ENCODE data around the gene PDZD2. TPM values are rescaled to one million over a fixed set of nuclear protein-coding genes. Genes with fewer than 3 reads are reported as not detected.

The PDZD2 gene
- polyA plus RNA-seq, 5 donors, result 13.6 to 22.4 (median 16.5) TPM

DNA sequence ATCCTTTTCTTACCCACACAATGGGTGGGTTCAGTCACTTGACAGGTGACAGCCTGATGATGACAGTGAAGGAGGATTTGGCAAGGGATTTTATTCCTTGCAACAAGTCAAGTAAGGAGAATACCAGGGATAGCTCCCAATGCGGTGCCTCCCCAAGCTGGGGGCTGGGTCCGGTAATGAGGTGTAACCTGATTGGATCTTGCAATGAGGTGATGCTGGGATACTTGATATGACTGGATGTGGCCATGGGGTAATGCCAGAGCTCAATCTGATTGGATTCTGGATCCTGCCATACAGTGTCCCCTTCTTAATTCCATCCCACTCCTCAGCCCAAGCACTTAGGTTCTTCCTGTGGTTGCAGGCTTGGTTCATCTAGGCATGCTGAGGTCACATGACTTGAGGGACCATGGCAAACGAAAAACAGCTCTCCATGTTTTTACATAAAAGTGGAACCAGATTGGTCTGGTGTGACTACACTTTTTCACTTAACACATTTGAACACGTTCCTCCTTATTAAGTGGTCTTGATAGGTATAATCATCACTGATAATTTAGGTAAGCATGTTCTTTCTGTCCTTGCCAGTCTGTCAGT lies 181.1 kb downstream of the PDZD2 start:
- DNase-seq, result no peak

DNA sequence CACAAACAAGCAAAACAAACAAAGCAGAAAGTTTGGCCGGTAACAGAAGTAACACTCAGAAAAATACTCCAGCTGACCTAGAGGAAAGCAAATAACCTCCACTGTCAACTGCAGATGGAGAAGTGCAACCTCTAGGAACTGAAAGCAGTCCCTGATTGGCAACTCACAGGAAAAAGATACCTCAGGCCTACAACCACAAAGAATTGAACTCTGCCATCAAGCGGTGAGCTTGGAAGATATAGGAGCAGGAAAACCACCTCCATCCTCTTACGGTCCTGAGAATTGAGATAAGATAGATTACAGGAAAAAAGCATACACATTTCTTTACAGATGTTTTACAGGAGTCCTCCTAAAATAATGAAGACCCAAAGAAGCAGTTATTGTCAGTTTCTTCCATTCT lies 184.5 kb downstream of the PDZD2 start:
- DNase-seq, result no peak

DNA sequence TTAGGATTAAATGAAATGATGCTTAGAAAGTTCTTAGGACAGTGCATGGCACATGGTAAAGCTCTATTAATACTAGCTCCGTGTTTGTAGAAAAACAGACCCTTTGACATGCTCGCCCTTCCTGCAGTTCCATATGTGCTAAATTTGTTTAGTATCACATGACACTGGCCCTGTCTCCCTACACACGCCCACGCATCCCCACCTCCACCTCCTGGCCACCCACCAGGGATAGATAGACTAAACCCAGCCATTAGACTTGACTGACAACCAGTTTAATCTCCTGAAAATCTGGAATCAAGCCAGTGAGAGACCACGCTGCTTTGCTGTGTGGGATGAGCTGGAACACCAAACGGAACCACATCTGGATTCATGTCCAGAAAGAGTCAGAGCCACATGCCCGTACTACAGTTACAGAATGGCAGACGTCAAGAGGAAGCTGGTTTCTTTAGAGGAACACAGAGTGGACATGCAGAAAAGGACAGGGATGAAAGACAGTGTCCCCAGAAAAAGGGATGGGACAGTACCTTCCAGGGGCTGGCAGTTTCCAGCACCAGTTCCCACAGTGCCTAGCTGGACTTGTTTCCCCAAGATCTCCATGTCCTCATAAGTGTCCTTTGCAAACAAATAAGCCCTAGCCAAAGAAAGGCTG lies 186.1 kb downstream of the PDZD2 start:
- no peak for DNase-seq

DNA sequence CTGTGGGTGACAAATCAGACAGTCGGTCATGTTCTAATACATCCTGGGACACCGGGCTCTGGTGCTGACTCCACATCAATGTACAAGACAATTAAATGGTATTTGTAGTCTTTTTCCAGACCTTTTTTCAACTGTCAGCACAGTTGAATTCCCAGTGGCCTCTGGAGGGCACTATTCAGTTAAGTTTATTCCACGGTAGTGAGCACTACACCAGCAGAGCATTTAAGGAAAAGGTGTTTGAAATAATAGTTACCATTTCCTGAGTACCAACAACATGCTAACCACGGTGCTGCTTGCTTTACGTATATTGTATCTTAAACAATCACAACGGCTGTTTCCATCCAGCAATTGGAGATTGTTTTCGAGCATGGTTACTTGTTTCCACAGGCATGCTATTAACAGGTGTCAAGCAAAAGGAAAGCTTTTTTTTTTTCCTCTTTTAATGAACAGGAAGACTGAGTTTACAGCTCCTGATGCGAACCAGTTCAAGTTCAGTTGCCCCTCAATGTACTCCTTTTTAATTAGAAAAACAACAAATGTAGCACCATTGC lies 186.7 kb downstream of the PDZD2 start:
- DNase-seq, result peak; percentile 49 to 55

DNA sequence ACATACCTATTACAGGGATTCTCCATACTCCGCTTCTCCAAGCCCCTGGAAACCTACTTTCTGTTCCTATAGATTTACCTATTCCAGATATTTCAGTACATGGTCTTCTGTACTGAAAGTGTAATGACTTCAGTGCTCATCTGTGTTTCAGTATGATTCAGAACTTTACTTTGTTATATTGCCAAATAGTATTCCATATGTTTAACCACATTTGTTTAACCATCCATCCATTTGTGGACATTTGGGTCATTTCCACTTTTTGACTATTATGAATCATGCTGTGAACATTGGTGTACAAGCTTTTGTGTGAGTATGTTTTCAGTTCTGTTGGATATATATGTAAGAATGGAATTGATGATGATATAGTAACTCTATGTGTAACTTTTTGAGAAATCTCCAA lies 188.9 kb downstream of the PDZD2 start:
- DNase-seq, result no peak

DNA sequence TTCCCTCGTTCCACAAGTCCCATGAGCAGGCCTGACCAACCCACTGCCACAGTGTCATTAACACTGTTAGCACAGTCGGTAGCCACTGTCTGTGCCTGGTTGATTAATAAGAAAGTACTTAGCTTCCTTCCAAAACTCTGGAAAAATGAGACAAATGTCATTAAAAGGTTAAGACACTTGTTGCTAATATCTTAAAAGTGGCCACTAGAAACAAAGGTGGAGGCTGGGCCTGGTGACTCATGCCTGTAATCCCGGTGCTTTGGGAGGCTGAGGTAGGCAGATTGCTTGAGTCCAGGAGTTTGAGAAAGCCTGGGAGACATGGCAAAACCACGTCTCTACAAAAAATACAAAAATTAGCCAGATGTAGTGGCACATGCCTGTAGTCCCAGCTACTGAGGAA lies 194.0 kb downstream of the PDZD2 start:
- no peak for DNase-seq

DNA sequence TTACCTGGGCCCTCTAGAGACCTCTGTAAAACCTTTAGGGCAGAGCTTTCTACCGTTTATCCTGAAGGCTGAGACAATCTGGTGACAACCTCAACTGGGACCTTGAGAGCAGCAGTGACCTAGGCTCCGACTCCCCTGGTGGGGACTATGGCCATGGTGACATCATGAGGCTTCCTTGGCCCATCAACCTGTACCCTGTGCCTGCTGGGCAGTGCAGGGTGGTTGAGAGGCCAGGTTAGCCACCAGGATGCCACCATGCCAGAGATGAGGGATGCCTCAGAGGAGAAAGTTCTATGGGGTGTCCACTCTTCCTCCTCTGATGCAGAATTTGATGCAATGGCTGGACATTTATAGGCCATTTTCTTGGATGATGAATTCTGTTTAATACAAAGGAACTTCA lies 194.8 kb downstream of the PDZD2 start:
- DNase-seq, result no peak

DNA sequence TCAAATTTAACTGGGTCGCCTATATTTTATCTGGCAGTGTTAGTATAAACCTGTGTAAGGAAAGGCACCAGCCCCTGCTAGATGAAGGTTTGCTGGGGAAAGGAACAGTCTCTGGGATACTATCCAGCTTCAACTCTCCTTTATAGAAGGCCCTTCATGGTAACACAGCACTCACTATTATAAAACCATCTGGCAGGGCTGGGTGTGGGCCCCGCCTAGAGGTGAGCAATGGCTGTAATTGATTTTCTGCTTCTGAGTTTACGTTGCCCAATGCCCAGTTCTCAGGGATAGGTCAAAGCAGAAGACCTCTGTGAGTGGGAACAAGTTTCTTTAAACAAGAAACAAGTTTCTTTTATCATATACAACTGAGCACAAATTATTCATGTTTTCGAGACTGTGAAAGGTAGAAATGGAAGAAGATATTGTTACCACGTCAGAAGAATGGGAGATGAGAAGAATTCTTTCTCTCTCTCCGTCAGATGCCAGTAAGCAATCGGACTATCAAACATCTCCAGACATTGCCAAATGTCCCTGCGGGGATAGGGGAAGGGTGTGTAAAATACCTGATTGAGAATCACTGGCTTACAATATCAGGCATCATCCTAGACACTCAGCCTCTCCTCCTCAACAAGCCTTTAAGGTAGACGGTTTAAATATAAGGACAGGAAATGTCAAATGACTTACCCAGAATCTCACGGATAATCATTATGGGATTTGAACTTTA lies 205.9 kb downstream of the PDZD2 start:
- no peak for DNase-seq

DNA sequence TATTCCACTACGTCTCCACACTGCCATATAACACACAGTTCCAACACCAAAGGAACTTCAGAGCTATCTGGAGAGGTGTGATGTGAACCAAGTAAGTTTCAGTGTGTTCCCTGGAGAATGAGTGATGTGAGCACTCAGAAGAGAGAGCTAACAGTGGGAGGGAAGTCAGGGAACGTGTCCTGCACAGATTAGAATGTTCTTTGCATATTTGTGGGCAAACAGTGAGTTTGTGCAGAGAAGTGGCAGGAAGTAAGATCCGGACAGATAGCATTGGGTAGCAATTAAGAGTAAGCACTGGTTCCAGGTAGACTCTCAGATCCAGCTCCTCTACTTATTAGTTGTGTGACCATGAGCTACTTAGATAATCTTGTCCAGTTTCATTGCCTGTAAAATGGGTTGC lies 206.4 kb downstream of the PDZD2 start:
- no peak for DNase-seq

DNA sequence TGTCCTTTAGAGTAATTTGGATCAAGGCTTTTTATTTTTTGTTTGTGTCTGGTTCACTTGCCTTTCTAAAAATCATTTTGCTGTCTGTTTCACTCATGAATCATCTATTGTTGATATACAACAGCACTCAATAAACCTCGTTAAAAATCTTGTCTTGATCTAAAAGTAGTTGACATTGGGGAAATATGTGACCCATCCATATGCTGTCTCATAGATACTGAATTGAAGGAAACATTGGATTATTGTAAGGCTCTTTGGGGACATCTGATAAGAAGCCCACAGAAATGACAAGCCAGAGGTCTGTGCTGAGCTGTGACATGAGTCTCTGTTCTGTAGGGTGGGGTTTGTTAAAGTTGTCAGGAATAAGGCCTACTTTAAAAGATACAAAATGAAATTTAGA lies 208.0 kb downstream of the PDZD2 start:
- no peak for DNase-seq

DNA sequence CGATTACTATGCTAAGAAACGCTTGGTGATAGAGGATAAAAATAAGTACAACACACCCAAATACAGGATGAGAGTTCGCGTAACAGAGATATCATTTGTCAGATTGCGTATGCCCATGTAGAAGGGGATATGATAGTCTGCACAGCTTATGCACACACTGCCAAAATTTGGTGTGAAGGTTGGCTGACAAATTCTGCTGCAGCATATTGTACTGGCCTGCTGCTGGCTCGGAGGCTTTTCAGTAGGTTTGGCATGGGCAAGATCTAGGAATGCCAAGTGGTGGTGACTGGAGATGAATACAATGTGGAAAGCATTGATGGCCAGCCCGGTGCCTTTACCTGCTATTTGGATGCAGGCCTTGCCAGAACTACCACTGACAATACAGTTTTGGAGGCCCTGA lies 208.4 kb downstream of the PDZD2 start:
- DNase-seq, result no peak

DNA sequence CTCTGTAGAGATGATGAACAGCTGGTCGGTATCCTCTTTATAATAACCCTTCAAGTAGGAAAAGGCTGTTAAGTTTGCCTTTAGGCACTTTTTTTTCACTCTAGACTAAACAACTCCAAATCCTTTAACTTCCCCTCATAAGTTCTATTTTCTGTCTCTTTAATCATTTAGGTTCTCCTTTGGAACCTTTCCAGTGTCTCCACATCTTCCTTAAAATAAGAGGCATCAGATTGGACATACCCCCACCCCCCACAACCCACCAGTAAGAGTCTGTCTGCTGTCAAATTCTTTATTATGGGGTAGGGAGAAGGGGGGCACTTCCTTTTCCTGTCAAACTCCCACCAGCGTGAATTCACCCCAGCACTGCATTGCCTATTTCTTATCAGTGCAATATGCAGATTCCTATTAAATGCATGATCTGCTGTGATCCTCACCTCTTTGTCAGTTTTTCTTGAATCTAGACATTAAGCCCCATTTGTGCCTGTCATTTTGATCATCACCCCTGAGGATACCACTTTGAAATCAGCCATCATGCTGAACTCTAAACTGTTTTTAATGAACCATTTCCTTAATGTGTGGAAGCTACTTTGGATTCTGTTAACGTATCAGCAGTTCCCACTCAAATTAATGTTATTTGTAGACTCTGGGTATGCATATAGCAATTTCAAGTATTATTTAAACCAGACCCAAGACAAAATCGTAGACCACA lies 212.2 kb downstream of the PDZD2 start:
- peak in 1 of 2 donors; percentile 9 for DNase-seq

DNA sequence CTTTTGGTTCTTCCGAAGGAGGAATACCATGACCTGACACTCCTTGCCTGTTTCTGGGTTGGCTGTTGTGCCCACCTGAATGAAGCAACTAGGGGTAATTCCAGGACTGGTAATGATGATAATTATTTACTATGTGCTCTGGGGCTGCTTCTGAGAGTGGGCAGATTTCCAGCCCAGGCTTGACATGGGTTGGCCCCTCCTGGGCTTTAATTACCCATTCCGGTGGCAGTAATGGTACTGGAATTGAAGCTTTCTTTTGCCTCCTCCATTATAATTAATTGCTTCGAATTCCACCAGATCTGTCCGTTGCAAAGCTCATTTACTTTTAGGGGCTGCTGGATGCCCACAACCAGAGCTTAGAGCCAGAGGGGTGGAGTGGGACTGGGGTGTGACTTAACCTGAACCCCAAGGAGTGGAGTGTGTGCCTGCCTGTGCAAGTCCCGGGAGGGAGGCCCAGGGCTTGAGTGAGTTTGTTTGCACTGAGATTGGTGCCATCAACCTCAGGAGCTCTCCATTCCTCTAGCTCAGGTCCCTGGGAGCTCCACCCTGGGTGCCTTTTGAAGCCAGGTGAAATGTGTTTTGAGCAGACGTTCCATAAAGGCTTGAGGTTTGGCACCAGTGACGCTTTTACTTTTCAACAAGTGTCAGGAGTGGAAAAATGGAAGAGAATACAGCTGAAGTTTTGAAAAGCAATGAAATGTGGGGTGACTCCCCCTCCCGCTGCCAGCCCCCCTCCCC lies 214.6 kb downstream of the PDZD2 start:
- no peak for DNase-seq

DNA sequence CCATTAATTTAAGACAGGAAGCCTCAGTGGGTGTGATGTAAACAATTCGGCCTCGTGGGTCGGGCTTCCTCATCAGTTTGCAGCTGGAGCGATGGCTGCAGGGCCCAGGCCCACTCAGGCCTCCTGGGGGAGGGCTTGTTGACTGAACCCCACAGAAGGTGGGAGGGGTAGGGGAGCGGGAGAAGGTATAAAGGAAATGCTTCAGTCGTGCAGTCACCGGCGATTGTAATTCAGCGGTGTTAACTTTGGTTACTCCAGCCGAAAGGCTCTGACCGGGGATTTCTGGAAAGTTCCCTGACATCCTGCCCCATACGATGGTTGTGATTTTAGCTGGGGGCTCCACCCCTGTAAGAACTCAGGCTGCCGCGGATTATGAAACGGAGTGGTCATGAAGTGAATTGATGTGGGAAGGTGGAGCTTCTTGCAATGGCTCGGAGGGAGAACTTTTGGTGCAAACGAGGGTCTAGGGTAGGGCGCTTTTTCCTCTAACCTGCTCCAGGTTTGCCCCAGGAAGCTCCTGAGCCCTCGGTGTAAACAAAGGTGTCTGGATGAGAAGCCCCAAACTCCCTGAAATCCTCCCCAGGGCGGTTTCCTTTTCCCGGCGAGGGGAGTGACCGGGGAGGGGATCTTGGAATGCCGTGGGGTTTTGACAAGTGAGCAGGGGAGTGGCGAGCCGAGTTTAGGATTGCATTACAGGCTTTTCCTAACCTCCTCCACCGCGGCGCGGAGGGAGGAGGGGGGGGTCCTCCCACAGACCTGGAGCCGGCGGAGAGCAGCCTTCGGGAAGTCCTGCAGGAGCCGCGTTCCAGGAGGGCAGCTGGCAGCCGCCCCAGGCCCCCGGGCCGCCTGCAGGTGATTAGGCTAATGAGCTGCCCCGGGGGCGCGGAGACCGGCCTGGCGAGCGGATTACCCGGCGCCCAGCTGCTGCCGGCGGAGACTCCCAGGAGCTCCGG lies 215.5 kb downstream of the PDZD2 start:
- DNase-seq, result peak; percentile 26 to 33

DNA sequence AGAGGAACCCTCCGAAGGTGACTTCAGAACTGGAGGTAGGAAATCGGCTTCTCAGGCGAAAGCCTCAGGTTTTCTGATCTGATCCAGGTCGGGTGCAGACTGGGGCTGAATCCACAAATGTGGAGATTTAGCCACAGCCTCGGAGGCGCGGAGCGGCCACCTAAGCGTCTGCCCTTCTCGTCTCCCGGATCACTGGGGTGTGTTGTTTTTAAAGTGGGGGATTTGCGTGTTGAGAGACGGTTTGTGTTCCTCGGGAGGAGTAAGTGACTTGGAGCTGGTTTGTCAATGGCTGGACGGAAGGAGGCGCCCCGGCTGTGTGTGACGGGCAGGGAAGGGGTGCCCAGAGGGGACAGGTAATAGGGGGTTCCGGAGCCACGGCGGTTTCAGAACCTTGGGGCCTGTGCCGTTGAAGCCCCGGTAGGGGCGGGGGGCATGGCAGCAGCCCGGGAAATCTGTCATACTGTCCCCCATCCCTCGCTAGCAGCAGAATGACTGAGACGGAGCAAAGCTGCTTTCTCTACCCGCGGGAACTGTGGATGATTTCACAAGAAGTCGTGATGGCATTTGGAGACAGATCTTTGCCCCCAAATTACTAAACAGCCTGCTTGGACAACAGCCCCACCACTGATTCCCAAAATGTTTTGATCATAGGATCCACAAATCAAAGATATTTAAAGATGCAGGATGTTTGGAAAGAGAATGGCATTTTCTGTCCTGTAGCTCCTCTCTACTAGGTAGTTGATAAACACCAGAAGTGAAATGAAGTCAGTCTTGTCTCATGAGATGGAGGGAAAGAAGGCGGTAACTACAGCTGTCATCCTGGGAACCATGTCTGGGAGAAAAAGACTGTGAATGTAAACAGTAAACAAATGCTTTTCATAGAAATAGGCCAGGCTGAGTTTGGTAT lies 216.5 kb downstream of the PDZD2 start:
- DNase-seq, result peak in 1 of 2 donors; percentile 27

DNA sequence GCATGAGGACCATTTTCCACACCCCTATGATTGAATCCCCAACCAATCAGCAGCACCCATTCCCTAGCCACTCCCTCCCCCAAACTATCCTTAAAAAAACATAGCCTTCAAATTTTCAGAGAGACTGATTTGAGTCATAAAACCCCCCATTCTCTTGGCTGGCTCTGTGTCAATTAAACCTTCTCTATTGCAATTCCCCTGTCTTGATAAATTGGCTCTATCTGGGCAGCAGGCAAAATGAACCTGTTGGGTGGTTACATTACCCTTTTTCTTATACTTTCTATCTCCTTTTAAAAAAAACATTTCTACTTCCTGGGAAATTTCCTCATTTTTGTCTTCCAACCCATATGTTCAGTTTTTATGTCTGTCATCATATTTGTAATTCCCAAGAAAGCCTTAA lies 220.2 kb downstream of the PDZD2 start:
- DNase-seq, result no peak

DNA sequence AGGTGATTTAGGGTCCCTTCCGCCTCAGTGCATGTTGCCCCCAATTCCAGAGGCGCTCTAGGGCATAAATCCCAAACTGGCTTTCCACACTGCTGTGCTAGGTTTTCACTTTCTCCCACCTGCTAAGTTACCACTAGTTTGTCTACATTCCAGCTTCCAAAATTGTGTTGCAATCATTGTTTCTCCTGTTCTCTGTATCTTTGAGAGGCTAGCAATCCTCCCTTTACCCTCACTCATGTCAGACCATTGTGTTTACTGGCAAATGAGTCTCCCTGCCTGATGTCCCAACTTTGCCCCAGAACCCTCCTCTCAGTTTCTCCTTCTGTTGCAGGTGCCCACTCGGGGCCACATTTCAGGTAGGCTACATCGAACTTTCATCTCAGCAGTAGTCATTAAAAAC lies 221.3 kb downstream of the PDZD2 start:
- DNase-seq, result no peak

DNA sequence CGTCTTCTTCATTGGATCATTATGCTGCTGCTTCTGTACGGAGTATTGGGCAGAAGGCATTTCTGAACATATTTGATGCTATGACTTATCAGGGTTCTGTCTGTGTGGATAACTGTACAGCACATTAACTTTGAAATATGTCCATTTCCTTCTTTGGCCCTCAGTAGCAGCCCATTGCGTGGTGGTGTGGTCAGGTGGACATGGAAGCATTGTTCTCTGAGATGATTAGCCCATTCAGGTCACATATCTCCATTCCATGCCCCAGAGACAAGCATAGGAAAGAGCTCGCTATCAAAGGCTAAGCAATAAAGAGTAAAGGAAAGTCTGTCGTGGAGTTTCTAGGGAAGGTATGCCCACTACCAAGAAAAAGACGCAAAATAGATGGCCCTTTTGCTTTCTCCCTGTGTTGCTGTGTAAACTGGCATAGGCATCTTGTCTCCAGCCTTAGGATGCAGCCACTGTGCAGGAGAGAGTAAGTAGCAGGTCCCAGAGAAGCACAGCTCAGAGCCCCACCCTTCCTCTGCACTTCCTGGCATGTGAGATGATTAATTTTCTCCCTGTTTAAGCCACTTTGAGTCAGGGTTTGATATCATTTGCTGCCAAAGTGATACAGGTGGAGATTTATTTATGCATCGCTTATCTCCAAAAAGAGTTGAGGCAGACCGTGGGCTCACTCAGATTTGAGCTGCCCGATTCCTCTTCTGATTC lies 221.9 kb downstream of the PDZD2 start:
- DNase-seq, result no peak

DNA sequence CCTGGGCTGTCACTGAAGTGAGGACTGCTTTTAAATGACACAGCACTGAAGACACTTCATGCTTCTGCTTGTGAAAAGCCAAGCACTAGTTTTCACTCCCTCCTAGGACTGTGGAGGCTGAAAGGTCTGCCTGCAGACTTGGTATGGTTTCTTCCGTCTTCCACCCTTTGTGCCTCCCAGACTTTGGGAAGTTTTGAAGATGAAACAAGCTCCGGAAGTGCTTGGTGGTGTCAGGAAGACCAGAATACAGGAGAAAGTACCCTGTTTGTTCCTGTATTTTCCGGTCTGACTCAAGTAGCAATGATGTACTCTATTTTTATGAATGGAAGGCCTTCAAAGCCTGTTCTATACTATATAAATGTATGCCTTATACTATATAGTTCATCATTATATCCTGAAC lies 222.7 kb downstream of the PDZD2 start:
- DNase-seq, result no peak
